ENCODE results near the gene CD3D.

DNA sequence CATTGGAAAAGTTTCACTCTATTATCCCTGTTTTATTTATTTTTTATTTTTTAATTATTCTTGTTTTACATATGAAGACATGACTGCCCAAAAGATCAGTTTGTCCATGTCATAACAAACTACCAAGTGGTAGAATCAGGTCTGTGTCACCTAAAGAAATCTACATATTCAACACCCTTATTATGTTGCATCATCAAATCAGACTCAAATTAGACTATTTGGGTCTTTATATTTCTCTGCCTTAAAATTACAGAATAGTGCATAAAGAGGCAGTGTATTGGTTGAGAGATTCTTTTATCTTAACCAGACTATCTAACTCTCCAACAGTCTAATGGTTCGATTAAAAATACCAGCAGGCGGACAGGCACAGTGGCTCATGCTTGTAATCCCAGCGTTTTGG is 40.4 kb upstream of the CD3D start:
- TF ChIP-seq, protein P1, sequence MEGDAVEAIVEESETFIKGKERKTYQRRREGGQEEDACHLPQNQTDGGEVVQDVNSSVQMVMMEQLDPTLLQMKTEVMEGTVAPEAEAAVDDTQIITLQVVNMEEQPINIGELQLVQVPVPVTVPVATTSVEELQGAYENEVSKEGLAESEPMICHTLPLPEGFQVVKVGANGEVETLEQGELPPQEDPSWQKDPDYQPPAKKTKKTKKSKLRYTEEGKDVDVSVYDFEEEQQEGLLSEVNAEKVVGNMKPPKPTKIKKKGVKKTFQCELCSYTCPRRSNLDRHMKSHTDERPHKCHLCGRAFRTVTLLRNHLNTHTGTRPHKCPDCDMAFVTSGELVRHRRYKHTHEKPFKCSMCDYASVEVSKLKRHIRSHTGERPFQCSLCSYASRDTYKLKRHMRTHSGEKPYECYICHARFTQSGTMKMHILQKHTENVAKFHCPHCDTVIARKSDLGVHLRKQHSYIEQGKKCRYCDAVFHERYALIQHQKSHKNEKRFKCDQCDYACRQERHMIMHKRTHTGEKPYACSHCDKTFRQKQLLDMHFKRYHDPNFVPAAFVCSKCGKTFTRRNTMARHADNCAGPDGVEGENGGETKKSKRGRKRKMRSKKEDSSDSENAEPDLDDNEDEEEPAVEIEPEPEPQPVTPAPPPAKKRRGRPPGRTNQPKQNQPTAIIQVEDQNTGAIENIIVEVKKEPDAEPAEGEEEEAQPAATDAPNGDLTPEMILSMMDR (IDR thresholded peaks at IDR 0.05; ENCODE audit: poor library complexity, severe bottlenecking) = no peak
- no peak for TF ChIP-seq EP300 (conservative IDR thresholded peaks at IDR 0.05; ENCODE audit: poor library complexity, severe bottlenecking)
- no peak for TF ChIP-seq SMC3 (conservative IDR thresholded peaks at IDR 0.05; ENCODE audit: poor library complexity)
- TF ChIP-seq EZH2 (IDR thresholded peaks at IDR 0.05; ENCODE audit: borderline replicate concordance, insufficient read depth, low read length, poor library complexity, severe bottlenecking) = no peak
- no peak for TF ChIP-seq TAF1 (IDR thresholded peaks at IDR 0.05; ENCODE audit: low read depth)
- TF ChIP-seq RAD21 (conservative IDR thresholded peaks at IDR 0.05) = no peak
- no peak for TF ChIP-seq POLR2AphosphoS5 (IDR thresholded peaks at IDR 0.05)
- TF ChIP-seq MXI1 (conservative IDR thresholded peaks at IDR 0.05; ENCODE audit: poor library complexity, severe bottlenecking) = no peak
